Measurements from ENCODE around the gene NSUN7.

DNA sequence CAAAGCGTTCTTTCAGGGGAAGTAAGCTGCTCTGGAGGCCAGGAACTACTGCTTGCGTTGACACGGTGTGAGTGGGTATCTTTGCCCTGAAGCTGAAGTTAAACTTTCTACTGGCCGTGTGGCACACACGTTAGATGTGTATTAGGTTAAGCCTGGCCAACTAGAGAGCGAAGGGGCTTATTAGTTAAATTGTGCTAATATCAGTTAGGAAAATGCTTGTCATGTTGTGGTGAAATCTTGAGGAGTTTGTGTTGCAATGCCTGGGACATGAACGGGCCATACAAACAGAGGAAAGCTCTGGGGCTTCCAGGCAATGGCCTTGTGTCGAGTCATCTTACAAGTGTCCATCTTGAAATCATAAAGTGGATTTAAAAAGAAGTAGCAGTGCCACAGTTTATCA is 62.6 kb downstream of the NSUN7 start:
- TF ChIP-seq, protein P1, sequence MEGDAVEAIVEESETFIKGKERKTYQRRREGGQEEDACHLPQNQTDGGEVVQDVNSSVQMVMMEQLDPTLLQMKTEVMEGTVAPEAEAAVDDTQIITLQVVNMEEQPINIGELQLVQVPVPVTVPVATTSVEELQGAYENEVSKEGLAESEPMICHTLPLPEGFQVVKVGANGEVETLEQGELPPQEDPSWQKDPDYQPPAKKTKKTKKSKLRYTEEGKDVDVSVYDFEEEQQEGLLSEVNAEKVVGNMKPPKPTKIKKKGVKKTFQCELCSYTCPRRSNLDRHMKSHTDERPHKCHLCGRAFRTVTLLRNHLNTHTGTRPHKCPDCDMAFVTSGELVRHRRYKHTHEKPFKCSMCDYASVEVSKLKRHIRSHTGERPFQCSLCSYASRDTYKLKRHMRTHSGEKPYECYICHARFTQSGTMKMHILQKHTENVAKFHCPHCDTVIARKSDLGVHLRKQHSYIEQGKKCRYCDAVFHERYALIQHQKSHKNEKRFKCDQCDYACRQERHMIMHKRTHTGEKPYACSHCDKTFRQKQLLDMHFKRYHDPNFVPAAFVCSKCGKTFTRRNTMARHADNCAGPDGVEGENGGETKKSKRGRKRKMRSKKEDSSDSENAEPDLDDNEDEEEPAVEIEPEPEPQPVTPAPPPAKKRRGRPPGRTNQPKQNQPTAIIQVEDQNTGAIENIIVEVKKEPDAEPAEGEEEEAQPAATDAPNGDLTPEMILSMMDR (conservative IDR thresholded peaks at IDR 0.05; ENCODE audit: low read length) = no peak
- no peak for TF ChIP-seq EZH2phosphoT487 (IDR thresholded peaks at IDR 0.05; ENCODE audit: borderline replicate concordance)

Measured in Loucy (cell line).